Measurements from ENCODE around the gene KIF14.
"Not testable (repeated sequence)": the region's sequence is repeated elsewhere in the genome, so short reads cannot be mapped to it uniquely, and the experiment has no call there.

The KIF14 gene

DNA sequence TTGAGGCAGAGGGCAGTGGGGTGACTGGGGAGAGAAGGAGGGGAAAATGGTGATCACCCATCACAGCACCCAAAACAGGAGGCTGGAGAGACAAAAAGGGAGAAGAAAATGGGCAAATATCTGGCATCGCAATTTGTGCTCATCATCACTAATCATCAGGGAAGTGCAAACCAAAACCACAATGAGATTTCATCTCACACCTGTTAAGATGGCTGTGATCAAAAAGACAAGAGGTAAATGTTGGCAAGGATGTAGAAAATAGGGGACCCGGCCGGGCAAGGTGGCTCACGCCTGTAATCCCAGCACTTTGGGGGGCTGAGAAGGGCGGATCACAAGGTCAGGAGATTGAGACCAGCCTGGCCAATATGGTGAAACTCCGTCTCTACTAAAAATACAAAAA lies 74.0 kb downstream of the KIF14 start:
- no peak for DNase-seq (ENCODE audit: low read depth in 2 of 2)

DNA sequence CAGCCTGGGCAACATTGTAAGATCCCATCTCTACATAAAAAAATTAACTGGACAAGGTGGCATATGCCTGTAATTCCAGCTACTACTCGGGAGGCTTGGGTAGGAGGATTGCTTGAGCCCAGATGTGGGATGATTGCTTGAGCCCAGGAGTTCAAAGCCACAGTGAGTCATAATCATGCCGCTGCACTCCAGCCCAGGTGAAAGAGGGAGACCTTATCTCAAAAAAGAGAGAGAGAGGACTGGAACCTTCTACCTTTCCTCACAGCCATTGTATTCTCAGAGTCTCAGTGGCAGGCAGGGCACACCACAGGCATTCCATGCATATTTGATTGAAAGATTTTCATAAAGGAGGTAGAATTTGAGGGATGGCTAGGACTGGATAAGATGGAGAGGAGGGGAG lies 78.4 kb downstream of the KIF14 start:
- DNase-seq (ENCODE audit: low read depth in 2 of 2) = no peak

DNA sequence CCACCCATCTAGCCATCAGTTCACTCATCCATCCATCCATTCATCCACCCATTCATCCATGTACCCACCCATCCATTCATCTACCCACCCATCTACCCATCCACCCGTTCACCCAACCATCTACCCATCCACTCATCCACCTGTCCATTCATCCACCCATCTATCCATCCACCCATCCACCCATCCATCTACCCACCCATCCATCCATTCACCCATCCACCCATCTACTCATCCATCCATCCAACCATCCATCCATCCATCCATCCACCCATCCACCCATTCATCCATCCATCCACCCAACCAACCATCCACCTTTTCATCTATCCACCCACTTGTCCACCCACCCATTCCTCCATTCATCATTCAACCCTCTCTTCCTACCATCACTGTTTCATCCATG lies 80.3 kb downstream of the KIF14 start:
- no peak for DNase-seq (ENCODE audit: low read depth in 2 of 2)

DNA sequence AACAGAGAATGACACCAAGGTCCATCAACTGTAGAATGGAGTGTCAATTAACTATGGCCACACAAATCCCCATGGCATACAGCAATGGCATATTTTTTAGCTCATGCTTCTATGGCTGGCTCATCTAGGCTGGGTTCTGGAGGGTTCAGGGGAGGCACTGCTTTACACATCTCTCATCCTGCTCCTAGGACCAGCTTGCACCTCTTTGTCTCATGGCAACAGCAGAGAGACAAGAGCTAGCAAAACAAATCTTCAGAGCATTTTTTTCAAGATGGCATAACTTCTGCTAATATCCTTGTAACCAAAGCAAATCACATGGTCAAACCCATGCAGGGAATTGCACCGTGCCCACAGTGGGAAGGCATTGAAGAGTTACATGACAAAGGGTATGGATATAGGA lies 82.4 kb downstream of the KIF14 start:
- DNase-seq (ENCODE audit: low read depth in 2 of 2) = no peak

DNA sequence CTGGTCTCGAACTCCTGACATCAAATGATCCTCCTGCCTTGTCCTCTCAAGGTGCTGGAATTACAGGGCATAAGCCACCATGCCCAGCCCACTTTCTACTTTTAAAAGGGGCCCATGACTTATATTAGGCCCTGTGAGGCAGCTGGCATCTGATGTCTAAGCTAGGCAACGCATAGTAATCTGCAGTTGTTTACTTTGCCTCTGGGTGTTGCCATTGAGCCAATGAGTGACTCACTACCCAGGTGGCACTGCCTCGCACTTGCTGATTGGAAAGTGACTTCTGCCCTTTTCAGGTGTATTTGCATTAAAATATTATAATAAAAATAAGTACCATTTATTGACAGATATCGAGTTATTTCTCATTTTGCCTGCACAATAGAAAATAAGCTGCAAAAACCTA lies 84.9 kb downstream of the KIF14 start:
- DNase-seq (ENCODE audit: low read depth in 2 of 2) = no peak

DNA sequence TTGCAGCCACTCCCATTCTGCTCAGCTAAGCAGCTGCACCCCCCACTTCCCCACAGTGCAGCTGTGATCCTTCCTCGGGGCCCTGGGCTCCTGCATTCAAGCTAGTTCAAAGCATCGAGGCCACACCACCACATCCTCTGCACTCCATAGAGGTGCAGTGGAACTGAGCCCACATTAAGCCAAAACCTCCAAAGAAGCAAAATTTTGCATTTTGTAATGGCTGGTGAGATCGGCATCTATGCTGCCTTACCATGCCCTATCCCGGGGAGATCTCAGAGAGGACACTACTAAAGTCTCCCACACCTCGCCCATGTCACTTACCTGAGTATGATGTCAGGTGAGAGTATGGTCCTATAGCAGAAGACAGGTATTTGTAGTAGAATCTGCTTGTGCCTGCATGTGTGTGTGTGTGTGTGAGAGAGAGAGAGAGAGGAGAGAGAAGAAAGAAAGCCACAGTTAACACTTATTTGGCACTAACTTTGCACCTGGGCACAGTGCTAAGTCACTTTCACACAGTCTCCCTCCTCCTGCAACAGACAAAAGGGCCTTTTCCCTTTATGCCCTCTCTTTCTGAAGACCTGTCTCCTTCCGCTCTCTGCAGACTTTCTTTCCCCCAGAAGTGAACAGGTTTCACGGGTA lies 89.8 kb downstream of the KIF14 start:
- DNase-seq (ENCODE audit: low read depth in 2 of 2) = no peak

DNA sequence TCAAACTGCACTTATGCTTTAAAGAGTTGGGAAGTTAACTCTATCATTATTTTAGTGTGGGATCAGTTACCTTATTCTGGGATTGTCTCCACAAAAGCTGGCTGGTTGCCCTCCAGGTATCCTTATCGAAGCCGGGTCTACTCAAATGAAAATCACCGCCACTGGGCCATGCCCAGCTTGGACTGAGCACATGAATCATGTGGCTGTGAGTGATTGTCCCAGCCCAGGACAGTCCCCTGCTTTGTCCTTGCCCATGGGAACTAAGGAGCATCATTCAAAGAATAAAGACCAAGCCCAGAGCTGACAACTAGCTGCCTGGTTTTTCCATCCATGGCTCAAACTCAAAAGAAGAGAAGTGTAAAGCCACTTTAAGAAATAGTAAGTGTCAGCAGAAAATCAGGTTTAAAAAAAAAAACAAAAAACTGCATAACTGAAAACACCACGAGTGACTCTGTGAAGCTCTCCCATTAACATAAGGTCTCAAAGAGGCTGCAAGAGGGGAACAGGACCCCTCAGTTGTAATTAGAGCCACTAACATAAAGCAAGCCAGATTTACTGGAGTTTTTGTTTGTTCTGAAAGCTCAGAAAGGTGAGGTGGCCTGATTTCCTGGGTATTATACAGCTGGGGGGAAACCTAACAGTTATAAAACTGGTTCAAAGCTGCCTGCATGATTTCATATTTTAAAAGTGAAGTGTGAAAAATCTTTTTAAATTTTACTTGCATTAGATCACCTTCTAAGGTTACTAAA lies 91.5 kb downstream of the KIF14 start:
- no peak for DNase-seq (ENCODE audit: low read depth in 2 of 2)

DNA sequence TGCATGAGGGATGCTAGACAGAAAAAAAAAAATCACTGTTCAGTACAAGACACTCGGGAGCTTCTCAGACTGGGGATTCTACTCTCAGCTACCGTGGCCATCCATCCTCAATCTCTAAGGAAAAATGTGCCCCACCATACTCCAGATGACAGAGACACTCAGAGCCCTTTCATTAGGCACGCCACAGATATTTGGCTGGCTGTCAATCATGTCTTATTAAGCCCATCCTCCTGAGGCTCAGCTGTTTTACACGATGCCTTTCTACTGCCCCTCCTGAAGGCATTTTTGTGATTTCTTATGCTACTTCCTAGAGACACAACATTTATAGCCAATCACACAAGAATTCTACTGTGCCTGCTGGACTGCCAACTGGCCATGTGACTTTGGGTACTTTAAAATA lies 92.9 kb downstream of the KIF14 start:
- DNase-seq (ENCODE audit: low read depth in 2 of 2) = no peak

DNA sequence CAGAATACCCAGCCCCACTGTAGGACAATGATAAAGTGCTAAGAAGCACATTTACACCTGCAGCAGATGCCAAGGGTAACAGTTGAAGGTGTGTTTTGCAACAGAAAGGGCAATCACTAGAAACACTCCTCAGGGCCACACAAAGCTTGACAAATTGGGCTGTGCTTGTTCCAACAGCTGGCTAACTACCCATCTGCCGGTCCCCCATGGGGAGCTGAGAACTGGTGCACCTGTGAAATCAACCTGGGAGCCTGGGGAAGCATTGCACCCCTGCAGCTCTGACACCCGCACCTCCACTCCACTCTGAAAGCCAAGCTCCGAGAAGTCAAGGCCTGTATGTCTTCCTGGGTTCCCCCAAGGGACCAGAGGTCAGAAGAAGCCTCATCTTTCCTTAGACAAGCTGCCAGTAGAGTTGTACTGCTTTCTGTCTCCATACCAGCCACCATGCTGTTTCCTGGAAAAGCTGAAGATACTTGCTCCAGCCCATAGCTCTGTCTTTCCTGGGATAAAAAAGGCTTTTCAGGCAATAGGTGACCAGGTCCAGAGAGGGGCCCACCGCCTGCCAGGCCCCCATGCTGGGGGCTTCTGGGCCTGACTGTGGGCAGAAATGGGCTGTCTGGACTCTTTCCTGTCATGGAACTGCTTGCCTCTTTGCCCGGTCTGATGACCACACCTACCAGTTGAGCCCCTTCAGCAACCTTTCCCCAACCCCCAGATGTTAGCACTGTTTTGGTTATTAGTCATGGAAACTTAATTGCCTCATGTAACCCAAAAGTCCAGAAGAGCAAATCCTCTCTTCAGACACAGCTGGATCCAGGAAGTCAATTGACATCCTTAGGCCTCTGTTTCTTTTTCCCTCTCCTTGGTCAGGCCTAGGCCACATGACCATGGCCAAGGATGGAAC lies 93.6 kb downstream of the KIF14 start:
- DNase-seq (ENCODE audit: low read depth in 2 of 2) = no peak

DNA sequence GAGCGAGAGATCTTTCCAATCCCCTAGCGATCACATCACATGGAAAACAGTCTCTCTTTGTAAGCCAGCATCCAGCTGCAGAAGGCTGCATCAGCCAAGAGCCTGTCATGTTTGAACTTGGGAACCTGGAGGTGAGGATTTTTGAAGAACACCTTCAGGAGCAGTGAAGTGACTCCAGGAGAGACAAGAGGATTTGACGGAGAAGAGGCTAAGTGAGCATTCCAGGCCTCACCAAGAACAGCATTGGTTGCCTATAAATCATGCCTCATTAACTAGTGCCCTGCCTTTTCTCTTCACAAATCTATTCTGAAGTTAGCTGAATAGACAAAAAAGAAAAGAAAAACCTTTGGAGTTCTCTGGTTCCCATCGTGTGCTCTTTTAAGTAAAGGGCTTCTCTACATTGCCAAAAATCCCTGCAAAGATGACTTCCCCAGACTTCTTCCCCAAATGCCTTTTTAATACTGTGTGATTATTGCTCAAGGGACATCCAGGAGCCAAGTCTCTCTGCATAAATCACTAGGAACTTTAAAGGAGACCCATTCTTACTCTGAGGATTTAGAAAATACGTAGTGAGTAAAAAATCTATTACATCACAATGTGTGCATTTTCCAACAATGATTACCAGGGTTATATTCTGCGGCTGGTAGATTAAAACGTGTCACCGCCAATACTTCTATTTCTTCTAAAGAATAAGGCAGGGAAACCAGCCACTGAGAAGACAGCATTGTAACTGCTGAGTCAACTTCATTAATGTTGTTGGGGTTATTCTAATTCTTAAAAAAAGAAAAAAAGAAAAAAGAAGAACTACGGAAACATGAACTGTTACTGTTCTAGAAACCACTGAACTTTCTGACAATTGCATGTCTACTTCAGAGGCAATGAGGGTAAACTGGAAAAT lies 95.2 kb downstream of the KIF14 start:
- no peak for DNase-seq (ENCODE audit: low read depth in 2 of 2)

DNA sequence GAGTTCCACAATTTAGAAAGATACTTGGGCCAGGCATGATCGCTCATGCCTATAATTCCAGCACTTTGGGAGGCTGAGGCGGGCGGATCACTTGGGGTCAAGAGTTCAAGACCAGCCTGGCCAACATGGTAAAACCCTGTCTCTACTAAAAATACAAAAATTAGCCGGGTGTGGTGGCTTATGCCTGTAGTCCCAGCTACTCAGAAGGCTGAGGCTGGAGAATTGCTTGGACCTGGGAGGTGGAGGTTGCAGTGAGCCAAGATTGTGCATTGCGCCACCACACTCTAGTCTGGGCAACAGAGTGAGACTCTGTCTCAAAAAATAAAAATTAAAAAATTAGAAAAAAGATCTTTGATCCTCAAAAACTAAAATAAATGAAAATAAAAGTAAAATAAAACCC lies 96.0 kb downstream of the KIF14 start:
- DNase-seq (ENCODE audit: low read depth in 2 of 2) = not testable (repeated sequence)

DNA sequence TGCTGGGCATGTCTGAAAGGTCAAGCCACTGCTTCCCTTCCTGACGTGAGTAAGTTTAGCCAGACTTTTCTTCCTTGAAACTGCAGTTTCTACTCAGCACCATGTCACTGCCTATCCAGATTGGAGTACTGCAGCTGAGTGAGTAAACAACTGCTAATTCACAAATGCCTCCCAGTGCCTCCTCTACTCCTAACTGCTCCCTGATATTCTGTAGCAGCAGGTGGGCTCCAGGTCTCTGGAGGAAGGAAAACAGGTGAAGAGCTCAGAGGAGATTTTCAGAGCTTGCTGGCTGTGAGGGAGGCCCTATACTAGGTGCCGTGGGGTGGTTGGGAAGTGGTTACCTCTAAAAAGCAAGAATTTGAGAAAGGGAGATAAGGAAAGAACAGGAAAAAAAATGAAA lies 96.5 kb downstream of the KIF14 start:
- DNase-seq (ENCODE audit: low read depth in 2 of 2) = no peak

DNA sequence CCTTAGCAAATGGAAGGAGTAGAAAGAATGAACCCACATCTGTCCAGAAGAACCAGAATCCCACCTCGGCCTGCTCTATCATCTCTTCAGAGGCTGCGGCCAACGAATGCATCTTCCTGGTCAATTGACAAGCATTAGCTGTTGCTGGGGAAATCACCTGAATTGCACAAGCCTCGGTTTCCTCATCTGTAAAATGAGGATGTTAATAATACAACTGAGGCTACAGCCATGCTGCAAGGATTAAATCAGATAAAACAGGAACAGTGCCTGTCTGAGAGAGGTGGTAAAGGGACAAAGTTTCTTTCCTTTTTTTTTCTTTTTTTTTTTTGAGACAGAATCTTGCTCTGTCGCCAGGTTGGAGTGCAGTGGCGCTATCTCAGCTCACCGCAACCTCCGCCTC lies 99.8 kb downstream of the KIF14 start:
- no peak for DNase-seq (ENCODE audit: low read depth in 2 of 2)

DNA sequence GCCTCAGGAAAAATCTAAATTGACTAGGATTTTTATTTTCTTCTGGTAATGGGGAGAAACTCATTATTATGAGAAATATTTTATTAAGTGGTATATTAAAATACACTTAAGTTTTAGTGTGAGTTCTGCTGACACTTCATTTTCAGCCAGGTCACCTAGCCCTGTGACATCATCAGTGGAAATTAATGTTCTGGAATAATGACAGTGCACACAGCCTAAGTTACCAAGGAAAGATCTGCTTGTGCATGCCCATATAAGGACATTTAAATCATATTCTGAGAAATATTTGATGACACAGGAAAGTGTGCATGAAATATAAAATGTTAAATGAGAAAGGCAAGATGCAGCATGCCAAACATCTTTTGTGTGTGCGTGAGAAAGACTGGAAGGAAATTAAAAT lies 102.0 kb downstream of the KIF14 start:
- DNase-seq (ENCODE audit: low read depth in 2 of 2) = no peak

DNA sequence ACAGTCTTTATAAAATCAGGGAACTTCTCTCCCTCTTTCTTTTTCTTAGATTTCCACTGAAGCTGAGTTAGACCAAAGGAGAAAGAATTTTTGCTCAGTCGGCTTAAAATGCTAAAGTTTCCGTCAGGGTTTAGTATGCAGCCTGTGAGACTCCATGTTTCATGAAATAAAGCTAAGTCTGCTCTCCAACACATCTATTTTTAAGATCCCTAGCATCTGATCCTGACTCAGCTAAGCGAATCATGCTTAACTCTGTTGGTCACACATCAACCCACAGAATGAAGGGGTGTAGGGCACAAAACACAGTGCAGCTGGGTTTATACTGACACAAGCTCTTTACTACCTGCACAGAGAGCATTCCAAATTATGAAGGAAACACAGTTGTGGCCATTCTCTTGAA lies 108.4 kb downstream of the KIF14 start:
- no peak for DNase-seq (ENCODE audit: low read depth in 2 of 2)

DNA sequence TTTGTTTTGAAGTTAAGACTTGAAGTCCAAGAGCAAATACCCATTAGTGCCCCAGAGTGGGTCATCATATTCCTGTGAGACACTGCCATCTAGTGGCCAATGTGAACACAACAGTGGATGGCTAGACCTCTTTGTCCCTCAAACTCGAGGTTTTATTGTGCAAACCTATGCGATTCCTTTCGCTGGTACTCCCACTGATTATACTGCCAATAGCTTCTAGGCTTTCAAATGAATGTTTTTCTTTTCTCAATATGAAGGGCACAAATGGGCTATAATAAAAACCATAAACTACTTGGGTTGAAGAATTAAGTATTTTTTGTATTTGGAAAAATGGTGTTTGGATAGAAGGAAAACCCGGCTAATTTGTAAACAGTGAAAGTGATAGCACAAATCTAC lies 110.3 kb downstream of the KIF14 start:
- peak; percentile 36 to 46 for DNase-seq (ENCODE audit: low read depth in 2 of 2)

DNA sequence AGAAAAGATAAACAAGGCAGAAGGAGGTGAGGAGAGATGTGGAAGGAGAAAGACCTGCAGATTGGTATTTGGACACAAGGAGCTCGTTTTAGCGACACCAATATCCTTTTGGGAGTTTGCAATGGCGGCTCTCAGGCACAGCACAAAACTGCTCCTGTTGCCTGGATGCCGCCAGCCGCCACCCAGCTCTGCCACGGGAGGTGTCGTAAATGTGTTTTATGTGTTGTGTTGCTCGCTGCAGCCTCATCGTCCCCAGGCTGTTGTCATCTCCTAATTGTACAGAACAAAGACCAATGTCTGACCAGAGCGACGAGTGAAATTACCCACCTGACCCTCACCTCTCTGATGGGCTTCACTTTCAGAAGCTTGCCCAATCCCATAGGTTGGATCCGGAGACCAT lies 114.1 kb downstream of the KIF14 start:
- DNase-seq (ENCODE audit: low read depth in 2 of 2) = no peak

DNA sequence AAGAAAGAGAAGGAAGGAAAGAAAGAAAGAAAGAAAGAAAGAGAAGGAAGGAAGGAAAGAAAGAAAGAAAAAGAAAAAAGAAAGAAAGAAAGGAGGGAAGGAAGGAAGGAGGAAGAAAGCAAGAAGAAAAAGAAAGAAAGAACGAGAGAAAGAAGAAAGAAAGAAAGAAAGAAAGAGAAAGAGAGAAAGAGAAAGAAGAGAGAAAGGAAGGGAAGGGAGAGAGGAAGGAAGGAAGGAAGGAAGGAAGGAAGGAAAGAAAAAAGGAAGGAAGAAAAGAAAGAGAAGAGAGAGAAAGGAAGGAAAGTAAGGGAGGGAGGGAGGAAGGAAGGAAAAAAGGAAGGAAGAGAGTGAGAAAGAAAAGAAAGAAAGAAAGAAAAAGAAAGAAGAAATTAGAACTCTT lies 115.3 kb downstream of the KIF14 start:
- DNase-seq (ENCODE audit: low read depth in 2 of 2) = no peak
